NCI-H1694 treated with DMSO at 0.1 percent for 48 hours (cell line): ENCODE data around the gene ALG12.
"Not testable (repeated sequence)": the region's sequence is repeated elsewhere in the genome, so short reads cannot be mapped to it uniquely, and the experiment has no call there.

ENCODE experiments used
- DNase-seq: peaks from one replicate; lab custom pipeline; 2025; lab: John Stamatoyannopoulos, UW

The ALG12 gene

DNA sequence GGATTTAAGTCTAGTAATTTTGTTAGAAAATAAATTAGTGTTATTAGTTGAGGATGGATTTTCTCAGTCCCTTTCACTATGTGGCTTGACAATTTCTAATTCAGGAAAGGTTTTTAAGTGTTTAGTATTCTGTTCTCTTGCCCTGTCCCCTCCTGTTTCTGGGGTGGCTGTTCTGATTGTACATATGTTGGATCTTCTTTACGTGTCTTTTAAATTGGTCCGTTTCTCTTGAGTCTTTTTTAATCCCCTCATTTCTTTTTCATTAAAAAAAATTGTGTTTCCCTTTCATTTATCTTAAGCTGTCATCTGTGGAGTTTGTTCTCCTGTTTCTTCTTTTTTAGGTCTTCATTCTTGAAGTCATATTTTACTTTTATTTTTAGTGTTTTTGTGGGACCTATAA, 52.1 kb downstream of the ALG12 start:
- no peak for DNase-seq

DNA sequence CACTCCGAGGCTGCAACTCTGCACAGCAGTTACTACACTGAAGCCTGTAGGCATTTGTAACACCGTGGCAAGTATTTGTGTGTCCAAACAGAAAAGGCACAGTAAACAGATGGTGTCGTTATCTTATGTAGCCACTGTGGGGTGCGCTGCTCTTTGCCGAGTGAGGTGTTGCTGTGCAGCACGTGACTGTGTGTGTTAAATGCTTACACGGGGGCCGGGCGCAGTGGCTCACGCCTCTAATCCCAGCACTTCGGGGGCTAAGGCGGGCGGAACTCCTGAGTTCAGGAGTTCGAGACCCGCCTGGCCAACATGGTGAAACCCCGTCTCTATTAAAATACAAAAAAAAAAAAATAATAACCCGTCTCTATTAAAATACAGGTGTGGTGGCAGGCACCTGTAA, 53.1 kb downstream of the ALG12 start:
- DNase-seq, result no peak

DNA sequence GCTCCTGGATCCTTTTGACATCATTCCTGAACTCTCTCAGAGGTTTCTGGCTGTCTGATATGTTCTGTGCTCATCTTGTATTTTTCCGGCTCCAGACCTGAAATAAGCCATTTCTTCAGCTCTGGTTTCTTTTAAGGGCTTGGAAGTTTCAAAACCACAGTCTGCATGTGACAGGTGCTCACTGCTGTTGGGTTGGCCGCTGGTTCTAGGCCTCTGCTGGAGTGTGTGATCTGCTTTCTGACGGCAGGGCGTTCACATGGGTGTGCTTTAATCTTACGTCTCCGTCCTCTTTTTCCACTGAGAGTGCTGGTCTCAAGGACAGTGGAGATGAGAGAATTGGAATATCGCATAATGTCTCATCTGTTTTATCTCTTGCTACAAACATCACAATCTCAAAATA, 54.3 kb downstream of the ALG12 start:
- no peak for DNase-seq

DNA sequence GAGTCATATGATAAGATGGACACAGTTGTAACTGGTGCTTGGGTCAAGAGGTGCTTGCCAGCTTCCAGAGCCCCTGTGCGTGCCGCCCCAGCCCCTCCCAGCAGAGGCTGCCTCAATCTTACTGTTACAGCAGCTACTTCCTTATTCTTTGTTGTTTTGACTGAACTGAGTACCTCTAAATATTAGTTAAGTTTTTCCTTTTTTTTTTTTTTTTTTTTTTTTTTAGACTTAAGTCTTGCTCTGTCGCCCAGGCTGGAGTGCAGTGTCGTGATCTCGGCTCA, 55.8 kb downstream of the ALG12 start:
- DNase-seq, result no peak

DNA sequence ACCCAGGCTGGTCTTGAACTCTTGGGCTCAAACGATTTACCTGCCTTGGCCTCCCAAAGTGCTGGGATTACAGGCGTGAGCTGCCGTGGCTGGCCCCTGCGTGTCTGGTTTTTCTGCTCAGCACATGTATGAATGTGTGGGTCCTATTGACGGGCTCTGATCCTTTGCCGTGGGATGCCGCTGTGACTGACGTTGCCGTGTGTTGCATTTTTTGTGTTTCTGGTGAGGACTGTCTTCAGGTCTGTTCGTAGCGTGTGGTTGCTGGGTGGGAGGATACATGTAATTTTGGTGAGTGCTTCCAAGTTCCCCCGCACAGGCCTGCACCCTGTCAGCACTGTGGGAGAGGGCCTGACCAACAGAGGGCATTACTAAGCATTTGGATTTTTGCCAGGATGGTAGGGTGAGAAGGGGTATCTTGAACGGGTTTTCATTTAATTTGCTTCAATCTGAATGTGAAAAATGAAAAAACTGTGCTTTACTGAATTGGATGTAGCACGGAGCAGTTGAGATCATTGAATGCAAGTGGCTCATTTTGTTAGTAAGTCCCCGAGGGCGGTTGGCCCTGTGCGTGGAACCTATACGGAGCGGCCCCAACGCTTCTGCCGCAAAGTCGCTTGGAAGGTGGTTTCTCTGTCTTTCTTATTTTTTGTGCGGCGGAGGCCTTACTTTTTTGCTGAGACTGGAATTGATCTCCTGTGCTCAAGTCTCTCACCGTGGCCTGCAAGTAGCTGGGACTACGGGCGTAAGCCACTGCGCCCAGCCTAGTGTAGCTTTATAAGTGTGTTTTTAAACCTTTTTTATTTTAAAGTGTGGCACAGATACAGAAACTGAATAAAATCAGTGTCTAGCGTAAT, 56.4 kb downstream of the ALG12 start:
- DNase-seq, result no peak

DNA sequence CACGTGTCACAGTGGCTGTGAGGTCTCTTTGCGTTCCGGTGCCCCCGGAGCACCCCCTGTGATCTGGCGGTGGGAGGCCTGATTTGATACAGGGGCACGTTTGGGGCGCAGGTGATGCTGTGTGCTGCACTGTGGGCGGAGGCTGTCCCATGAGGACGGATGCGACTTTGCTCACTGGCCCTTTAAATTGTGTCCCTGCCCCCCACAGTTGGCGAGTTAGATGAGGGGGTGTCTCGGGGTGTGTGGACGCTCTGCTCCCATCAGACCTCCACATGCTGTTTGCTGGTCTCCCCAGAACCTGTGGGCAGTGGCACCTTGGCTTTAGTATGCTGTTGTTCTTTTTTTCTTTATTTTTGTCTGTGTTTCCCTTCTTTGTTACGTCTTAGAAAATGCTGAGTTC, 59.4 kb downstream of the ALG12 start:
- no peak for DNase-seq

DNA sequence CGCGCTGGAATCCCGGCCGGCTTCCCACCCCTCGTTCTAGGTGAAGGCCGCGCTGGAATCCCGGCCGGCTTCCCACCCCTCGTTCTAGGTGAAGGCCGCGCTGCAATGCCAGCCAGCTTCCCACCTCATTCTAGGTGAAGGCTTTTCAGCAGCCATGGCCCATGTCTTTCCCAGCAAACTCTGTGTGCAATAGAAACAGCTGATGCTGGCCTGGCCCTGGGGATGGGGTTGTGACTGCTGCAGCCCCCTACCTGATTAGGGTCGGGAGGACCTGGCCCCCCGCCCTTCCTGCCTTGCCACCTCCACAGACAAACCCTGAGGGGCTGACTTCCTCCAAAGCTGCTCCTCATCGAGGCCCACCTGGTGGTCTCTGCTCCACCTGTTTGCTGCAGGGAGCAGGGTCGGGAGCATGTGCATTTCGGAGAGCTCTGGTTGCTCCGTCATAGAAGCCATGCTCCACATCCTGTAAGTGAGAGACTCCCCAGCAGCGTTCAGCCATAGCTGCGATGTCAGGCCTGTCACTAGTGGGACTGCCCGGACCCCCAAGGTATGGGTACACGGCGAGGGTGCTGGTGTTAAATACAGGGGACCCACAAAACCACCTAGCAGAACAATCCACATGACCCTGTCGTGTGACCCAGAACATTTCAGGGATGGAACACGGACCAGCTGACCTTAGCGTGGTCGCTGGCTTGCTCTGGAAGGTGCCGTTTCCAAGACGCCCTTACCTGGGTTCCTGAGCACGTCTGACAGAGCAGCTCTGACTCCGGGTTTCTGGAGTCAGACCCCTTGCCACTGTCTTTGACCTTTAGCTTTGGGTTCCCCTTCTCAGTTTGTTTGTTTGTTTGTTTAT, 61.2 kb downstream of the ALG12 start:
- no peak for DNase-seq

DNA sequence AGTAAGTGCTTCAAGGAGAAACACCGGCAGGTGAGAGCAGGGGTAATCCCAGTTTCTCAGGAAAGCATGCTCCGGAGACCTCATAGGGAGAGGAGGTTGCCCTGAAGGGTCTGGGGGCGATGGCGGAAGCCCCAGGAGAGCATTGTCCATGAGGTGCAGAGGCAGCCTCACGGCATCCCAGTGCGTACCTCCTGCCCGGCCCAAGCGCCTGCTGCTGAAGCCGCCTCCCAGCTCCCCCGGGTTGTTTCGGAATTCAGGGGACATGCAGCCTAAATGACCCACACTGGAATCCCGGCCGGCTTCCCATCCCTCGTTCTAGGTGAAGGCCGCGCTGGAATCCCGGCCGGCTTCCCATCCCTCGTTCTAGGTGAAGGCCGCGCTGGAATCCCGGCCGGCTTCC, 61.9 kb downstream of the ALG12 start:
- no peak for DNase-seq

DNA sequence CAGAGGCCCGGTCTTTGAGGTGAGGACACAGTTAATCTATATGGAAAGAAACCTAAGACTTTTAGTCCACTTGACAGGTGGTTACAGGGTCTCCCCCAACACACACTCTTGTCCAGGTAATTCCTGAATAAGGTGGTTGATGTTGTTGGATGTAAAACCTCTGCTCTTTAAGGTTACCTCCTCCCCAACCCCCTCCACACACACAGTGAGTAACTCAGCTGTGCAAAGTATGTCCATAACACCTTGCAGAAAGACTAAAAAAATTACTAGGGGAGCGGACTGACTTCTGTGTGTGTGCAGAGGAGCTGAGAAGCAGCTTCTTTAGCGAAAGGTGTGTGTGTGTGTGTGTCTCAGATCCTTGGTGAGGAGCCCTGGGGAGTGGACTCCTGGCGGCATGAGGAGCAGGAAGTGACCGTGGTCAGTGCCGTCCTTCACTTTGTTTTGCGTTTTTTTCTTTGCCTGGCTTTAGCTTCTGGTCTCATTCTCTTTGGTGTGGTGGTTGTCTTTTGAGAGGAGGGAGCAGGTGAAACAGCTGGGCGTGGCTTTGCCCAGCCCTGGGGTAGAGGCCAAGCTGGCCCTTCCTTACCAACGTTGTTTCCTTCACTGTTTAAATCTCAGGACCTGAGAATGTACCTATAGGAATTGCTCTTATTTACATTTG, 62.9 kb downstream of the ALG12 start:
- no peak for DNase-seq

DNA sequence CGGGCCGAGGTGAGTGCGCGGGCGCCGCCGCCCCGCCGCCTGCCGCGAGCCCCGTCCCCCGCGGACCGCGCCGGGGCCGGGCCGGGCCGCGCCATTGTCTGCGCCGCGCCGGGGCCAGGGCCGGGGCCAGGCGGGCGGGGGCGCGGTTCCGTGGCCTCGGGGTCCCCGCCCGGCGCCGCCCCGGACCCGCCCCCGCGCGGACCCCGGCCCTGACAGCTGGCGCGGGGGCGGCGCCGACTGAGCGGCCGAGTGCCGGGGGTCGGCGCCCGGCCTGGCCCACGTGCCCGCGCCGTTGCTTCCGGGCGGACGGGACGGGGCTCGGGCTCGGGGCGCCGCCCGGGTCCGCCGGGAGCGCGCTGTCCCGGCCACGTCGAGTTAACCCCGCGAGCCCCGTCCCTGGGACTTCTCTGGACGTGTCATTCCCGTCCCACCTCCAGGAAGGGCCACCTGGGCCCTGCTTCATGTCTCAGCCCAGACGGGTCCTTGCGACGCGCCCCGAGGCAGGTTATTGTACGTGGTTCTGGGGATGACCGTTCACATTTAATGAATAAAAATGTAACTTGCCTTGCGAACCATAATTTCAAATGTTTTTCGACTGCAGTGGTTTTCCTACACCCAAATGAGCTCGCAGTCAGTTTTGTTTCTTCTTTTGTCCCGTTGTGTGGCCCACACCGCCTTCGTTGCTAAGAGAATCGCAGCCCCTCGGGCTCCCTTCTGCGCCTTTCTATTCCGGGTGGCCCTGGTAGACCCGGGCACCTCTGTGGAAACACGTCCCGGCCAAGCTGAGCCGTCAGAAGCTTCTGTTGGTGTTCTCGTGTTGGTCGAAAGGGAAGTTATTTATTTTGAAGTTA, 64.0 kb downstream of the ALG12 start:
- no peak for DNase-seq

DNA sequence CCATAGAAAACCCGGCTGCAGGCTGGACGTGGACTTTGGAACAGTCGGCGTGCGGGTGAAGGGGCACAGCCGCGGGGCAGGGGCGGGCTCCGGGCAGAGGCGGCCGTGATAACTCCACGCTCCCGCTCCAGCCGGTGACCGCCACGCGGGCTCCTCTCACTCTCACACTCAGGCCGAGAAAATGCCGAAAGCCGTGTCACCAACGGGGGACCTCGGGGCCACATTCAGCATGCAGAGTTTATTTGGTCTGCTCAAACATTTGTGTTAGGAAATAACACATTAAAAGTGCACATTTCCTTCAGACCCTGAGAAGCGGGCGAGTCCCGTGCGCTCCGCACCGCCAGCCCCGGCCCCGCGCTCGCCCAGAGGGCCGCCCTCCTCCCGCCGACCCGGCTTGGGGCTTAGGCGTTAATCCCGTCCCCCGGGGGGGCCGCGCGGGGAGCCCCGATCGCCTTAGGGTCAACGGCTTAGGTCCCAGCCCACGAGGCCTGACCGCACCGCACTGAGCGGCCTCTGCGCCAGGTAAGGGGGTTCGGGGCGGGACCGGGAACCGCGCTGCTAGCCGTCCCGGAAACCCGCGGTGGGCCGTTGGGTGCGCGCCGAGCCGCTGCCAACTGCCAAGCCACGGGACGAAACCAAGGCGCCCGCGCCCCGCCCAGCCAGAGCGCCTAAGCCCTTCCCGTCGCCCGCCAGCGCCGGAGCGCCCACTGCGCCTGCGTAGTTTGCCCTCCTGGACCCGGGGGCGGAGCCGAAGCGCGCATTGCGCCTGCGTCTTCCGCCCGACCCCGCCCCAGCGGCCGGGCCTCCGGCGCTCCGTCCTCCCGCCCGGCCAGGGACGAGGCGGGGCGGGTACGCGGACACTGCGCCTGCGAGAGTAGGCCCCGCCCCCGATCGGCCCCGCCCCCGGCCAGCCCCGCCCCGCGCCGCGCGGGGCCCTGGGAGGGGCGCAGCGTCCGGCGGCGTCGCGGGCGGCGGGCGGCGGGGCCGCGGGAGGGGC, 65.0 kb downstream of the ALG12 start, which contains the start of gene ZBED4:
ZBED4 (plus strand) TSS at position 947 of the 997 bp plus-strand sequence. CDS start 29,819 bp downstream, outside the sequence.
- peak; percentile 93 for DNase-seq

DNA sequence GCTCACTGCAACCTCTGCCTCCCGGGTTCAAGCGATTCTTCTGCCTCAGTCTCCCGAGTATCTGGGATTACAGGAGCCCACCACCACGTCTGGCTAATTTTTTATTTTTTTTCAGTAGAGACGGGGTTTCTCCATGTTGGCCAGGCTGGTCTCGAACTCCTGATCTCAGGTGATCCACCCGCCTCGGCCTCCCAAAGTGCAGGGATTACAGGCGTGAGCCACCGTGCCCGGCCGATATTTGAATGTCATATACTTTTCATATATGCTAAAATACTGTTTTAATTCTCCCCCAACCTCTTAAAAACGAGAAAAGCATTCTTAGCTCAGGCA, 65.7 kb downstream of the ALG12 start:
- not testable (repeated sequence) for DNase-seq

DNA sequence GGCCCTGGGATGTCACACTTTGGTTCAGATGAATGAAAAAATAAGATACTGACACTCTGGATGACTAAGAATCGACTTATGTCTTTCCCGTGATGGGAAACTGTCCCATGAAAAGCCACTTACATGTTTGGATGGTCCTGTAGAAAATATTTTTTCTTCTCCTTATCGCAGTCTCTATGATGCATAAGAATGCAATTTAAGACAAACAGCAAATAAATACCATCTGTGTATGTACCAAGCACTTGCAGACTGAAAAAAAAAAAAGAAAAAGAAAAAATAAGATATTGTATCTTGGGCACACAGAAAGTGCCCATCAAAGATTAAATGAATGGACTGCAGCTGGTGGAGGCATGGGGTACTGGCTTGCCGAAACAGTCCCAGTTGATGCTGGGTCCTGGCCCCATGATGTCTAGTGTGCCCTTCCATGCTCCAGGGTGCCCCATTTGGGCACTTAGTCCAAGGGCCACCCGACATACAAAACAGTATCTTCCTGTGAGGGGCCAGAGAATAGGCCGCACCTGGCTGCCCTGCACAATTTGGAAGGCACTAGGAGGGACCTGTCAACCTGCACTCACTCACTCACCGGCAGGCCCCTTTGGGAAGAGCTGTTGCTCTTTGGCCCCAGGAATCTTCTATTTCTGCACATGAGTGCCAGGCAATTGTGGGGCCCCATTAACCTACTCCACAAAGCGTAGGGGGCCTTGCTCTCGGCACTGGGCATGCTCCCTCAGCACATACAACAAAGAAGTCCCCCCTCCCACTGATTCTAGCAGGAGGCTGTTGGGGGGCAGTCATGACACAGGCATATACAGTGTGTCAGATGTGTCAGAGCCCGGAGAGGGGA, 67.1 kb downstream of the ALG12 start:
- DNase-seq, result no peak
